ENCODE results near the gene SLIT3.

- TF ChIP-seq ZFP30 (CRISPR knock-in tag; IDR thresholded peaks at IDR 0.05) (no peak), BACH2 (CRISPR knock-in tag; IDR thresholded peaks at IDR 0.05; ENCODE audit: borderline replicate concordance) (no peak), ISL1 (CRISPR knock-in tag; IDR thresholded peaks at IDR 0.05) (no peak), ARNTL (CRISPR knock-in tag; IDR thresholded peaks at IDR 0.05; ENCODE audit: borderline replicate concordance, low read depth) (no peak), GLIS3 (CRISPR knock-in tag; IDR thresholded peaks at IDR 0.05) (no peak), ESRRG (CRISPR knock-in tag; IDR thresholded peaks at IDR 0.05) (no peak), SNAI2 (CRISPR knock-in tag; IDR thresholded peaks at IDR 0.05) (no peak), PATZ1 (CRISPR knock-in tag; IDR thresholded peaks at IDR 0.05; ENCODE audit: borderline replicate concordance) (no peak), OSR1 (CRISPR knock-in tag; IDR thresholded peaks at IDR 0.05) (no peak), CSDC2 (CRISPR knock-in tag; IDR thresholded peaks at IDR 0.05) (no peak), TOX (CRISPR knock-in tag; IDR thresholded peaks at IDR 0.05; ENCODE audit: borderline replicate concordance) (no peak), POU6F1 (CRISPR knock-in tag; IDR thresholded peaks at IDR 0.05; ENCODE audit: borderline replicate concordance, low read depth) (no peak)
- TF ChIP-seq, protein P1, sequence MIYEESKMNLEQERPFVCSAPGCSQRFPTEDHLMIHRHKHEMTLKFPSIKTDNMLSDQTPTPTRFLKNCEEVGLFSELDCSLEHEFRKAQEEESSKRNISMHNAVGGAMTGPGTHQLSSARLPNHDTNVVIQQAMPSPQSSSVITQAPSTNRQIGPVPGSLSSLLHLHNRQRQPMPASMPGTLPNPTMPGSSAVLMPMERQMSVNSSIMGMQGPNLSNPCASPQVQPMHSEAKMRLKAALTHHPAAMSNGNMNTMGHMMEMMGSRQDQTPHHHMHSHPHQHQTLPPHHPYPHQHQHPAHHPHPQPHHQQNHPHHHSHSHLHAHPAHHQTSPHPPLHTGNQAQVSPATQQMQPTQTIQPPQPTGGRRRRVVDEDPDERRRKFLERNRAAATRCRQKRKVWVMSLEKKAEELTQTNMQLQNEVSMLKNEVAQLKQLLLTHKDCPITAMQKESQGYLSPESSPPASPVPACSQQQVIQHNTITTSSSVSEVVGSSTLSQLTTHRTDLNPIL (CRISPR knock-in tag; IDR thresholded peaks at IDR 0.05; ENCODE audit: low read depth): no peak
- TF ChIP-seq, protein P2, sequence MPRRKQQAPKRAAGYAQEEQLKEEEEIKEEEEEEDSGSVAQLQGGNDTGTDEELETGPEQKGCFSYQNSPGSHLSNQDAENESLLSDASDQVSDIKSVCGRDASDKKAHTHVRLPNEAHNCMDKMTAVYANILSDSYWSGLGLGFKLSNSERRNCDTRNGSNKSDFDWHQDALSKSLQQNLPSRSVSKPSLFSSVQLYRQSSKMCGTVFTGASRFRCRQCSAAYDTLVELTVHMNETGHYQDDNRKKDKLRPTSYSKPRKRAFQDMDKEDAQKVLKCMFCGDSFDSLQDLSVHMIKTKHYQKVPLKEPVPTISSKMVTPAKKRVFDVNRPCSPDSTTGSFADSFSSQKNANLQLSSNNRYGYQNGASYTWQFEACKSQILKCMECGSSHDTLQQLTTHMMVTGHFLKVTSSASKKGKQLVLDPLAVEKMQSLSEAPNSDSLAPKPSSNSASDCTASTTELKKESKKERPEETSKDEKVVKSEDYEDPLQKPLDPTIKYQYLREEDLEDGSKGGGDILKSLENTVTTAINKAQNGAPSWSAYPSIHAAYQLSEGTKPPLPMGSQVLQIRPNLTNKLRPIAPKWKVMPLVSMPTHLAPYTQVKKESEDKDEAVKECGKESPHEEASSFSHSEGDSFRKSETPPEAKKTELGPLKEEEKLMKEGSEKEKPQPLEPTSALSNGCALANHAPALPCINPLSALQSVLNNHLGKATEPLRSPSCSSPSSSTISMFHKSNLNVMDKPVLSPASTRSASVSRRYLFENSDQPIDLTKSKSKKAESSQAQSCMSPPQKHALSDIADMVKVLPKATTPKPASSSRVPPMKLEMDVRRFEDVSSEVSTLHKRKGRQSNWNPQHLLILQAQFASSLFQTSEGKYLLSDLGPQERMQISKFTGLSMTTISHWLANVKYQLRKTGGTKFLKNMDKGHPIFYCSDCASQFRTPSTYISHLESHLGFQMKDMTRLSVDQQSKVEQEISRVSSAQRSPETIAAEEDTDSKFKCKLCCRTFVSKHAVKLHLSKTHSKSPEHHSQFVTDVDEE (CRISPR knock-in tag; IDR thresholded peaks at IDR 0.05): no peak
Observed at GRCh38 chr5:168771678-168772077, 529.3 kb downstream of the SLIT3 start.

Data from SK-N-SH treated with all-trans-retinoic acid at 6 μM for 48 hours (cell line).